NCI-H1436 (cell line): ENCODE results near the gene UBE2D3.

Source experiments
- DNase-seq: peaks from one replicate; lab custom pipeline; 2025; lab: John Stamatoyannopoulos, UW

UBE2D3 gene

DNA sequence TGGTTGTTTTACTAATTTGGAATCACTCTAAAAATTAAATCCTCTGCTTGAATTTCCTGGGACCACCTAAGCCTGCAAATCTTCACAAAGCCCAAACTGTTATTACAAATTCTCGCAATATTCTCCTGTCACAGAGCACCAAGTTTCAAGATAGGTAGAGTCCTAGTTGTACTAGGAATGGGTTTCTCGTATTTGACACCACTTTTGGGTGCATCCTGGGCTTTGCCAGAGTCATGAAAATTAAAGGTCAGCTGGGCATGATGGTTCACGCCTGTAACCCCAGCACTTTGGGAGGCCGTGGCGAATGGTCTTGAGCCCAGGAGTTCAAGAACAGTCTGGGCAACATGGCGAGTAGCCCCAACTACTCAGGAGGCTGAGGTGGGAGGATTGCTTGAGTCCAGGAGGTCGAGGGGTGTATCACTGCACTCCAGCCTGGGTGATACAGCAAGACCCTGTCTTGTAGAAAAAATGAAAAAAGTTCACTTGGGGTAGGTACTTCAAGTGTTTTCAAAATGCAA lies 36.0 kb downstream of the UBE2D3 start:
- no peak for DNase-seq

GRCh38 chr4:102789317-102789717 lies 38.0 kb downstream of the UBE2D3 start:
- no peak for DNase-seq

GRCh38 chr4:102787944-102788343 lies 39.4 kb downstream of the UBE2D3 start:
- DNase-seq = no peak

DNA sequence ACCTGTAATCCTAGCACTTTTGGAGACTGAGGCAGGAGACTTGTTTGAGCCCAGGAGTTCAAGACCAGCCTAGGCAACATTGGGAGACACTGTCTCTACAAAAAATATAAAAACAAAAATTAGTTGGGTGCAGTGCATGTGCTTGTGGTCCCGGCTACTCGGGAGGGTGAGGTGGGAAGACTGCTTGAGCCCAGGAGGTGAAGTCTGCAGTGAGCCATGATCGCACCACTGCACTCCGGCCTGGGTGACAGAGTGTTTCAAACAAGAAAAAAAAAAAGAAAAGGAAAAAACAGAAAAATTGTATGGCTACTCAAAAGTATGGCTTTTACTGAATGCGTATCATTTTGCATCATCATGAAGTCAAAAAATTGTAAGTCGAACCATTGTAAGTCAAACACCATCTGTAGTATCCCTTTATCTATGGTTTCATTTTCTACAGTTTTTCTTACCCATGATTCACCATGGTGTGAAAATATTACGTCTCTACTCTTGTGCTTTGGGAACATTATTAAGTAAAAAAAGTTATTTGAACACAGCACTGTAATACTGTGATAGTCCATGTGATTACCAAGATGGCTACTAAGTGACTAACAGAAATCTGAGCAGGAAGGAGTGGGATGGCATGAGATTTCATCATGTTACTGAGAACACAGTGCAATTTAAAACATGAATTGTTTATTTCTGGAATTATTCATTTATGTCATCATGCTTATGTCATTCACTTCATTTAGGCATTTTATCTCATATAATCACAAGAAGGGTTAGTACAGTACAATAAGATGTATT lies 40.1 kb downstream of the UBE2D3 start:
- no peak for DNase-seq

- no peak for DNase-seq
Measured at GRCh38 chr4:102786279-102786678, 41.1 kb downstream of the UBE2D3 start.

DNA sequence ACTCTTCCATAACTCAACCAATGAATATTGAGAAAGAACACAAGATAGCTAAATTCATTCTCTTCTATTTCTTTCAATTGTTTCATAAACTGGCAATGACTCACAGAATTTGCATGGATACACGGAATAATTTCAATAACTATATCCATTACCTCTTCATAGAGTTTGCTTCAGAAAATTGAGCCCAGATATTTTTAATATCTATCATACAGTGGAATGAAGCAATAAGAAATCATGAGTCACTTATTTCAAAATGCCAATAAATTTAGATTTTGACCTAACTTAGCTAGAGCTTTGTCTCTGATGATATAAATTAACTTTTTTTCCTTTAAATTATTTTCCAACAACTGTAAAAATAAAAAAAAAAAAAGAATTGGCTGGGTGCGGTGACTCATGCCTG lies 44.3 kb downstream of the UBE2D3 start:
- DNase-seq = no peak

GRCh38 chr4:102781570-102781969 lies 45.8 kb downstream of the UBE2D3 start:
- no peak for DNase-seq

DNA sequence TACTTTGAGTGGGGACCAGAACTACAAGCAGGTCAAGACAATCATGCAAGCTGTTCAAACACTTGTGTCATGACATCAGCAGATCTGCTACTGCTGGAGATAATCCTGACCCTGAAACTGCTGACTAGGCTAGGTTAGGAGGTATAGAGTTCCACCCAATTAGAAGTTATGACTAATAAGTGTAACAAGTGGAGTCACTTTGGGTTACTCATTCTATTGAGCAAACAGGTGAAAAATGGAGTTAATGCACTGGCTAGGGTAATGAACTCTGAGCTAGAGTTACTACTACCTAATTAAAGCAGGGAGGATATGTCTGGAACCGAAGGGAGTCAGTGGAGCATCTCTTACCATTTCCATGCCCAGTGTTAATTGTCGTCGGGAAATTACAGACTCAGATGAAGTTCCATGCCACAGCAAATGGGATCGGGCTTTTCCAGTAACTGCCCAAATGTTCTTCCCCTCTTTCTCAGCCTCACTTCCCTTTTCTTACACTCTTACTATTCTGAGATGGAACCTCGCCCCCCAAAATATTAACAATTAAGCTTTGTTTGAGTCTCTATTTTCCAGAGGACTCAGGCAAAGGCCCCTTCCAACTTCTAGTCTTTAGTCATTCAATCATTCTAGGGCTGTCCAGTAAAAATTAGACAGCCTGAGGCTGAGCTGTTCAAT lies 46.7 kb downstream of the UBE2D3 start:
- DNase-seq = no peak

GRCh38 chr4:102779204-102779603 lies 48.1 kb downstream of the UBE2D3 start:
- DNase-seq = no peak

DNA sequence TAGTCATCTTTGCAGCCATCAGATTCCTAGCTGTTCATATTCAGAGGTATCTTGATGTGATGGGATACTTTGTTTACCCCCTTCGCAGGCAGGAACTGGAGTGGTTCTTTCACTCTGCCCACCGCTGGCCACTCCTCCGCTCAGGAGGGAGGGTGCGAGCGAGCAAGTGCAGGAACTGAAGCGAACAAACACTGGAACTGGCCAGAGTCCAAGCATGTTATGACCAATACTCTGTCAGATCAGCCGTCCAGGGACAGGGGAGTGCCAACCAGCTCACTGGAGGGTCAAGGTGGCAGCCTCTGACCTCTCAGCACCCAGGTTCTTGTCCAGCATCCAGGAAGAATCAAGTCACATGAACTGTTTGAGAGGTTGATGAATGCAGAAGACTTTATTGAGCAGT lies 48.6 kb downstream of the UBE2D3 start:
- DNase-seq = no peak

- no peak for DNase-seq
Measured at GRCh38 chr4:102775805-102776204, 51.5 kb downstream of the UBE2D3 start.

GRCh38 chr4:102774254-102774653 lies 53.1 kb downstream of the UBE2D3 start:
- DNase-seq = no peak

DNA sequence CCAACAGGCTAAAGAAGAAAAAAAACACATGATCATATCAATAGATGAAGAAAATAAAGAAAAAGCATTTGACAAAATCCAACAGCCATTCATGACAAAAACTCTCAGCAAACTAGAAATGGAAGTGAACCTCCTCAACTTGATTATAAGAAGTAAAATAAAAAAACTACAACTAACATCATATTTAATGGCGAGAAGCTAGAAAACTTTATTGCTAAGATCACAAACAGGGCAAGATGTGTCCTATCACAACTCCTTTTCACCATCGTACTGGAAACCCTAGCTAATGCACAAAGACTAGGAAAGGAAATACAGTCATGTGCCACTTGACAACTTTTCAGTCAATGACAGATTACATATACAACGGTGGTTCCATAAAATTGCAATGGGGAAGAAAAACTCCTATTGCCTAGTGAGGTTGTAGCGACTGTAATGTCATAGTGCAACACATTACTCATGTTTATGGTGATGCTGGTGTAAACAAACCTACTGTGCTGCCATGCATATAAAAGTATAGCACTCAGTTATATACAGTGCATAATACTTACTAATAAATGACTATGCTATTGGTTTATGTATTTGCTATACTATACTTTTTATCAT lies 54.5 kb downstream of the UBE2D3 start:
- DNase-seq = no peak

DNA sequence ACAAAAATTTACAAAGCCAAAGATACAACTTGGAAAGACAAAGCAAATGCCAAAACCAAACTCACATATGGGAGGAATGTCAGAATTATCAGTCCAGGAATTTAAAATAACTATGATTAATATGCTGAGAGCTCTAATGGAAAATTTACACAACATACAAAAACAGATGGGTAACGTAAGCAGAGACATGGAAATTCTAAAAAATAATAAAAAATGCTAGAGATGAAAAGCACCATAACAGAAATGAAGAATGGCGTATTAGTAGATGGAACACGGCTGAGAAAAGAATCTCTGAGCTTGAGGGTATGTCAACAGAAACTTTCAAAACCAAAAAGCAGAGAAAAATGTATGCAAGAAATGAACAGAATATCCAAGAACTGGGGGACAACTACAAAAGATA lies 62.5 kb downstream of the UBE2D3 start:
- DNase-seq = no peak

- DNase-seq = no peak
Measured at GRCh38 chr4:102761906-102762305, 65.4 kb downstream of the UBE2D3 start.

- no peak for DNase-seq
Measured at GRCh38 chr4:102761296-102761701, 66.1 kb downstream of the UBE2D3 start.

GRCh38 chr4:102760645-102761295 lies 66.6 kb downstream of the UBE2D3 start, which contains the start of gene MANBA:
TSS of gene MANBA (minus strand) at chr4:102760968. CDS start at chr4:102760894, 74 bp downstream.
- DNase-seq = peak; percentile 73

DNA sequence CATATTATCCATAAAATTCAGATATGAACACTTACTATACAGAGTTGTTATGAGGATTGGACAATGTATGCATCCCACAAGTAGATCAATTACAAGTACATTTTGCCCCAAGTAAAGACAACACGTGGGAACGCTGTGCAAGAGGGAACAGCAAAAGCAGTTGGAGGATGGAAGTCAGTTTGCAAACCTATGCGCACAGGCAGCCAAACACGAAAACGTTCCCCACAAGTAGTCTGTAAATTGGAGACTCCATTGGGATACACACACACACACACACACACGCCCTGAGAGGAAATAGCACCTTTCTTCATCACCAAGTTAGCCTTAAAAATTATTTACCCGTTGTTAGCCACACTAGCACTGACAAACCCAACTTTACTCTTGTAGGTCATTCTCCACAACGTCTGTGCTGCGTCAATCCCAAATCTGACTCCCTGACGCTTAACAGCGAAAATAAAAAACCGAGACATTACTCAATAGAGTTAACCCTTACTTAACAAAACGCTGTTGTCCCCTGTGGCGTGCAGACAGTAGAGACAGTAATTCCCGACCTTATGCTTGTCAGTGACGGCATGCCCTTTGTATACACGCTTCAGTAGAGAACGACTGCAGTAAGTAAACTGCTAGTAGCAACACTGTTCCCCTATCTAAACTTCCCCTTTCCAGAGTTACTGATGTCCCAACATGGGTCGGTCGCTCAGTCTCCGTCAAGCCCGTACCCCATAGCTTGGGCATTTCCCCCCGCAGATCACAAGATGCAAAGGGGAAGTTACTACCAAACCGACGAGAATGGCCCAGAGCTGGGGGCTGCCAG lies 67.3 kb downstream of the UBE2D3 start:
- DNase-seq = no peak

- no peak for DNase-seq
Measured at GRCh38 chr4:102758241-102759160, 68.8 kb downstream of the UBE2D3 start.

DNA sequence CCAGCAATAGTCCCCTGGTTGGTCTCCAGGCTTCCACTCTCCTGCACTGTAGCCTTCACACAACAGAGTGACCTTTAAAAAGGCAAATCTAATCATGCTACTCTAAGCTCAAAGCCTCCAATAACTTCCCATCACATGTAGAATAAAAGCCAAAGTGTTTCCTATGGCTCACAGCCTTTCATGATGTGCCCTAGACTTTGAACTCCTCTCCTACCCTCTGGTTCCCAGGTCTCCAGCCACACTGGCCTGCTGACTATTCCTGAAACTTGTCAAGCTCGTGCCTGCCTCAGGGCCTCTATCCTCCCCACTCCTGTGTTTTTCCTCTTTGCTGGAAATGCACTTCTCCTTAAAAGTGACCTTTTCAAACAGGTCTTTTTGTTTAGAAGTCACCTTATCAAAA lies 69.7 kb downstream of the UBE2D3 start:
- no peak for DNase-seq
